Measurements from ENCODE around the gene GPR3.

DNA sequence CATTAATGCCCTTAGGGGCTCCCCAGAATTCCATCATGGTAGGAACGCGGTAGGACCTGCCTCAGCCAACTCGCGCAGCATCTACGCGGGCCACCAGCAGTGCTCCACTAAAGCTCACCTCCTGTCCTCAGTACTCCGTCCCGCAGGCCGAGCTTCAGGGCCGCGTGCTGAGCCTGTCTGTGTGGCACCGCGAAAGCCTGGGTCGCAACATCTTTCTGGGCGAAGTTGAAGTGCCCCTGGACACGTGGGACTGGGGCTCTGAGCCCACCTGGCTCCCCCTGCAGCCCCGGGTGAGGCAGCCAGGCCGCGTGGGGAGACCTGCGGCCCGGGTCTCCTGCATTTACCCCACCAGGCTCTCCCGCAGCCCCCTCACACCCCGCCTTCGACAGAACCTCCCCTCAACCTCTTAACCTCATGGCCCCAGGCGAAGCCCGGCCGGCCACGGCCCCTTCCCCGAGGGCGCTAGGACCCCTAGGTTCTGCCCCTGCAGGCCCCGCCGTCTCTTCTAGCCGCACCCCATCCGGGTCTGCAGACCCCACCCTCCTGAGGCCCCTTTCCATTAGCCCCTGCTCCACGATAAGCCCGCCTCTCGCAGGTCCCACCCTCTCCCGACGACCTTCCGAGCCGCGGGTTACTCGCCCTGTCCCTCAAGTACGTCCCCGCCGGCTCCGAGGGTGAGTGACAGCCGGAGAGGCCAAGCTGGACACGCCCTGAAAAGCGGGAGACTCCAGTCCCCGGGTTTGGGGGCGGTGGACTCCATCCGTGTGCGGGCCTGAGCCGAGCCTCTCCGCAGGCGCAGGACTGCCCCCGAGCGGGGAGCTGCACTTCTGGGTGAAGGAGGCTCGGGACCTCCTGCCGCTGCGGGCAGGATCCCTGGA is 41.5 kb upstream of the GPR3 start:
- no peak for TF ChIP-seq SOX13 (IDR thresholded peaks at IDR 0.05)
- TF ChIP-seq SOX13 (CRISPR knock-in tag; conservative IDR thresholded peaks at IDR 0.05 in 1 of 2, IDR thresholded peaks at IDR 0.05 in 1 of 2) = peak in 1 of 2 experiments; percentile 5; a peak in 1 of 4 replicates
- 0 out of 2 replicates have a peak, but pooled peaks have one; percentile 12 for TF ChIP-seq POLR2AphosphoS5 (IDR thresholded peaks at IDR 0.05; ENCODE audit: low read depth, low read length)
- no peak for TF ChIP-seq ZNF441 (CRISPR knock-in tag; IDR thresholded peaks at IDR 0.05; ENCODE audit: borderline replicate concordance)
- no peak for TF ChIP-seq MZF1 (CRISPR knock-in tag; IDR thresholded peaks at IDR 0.05; ENCODE audit: borderline replicate concordance)
- TF ChIP-seq ZFP1 (CRISPR knock-in tag; IDR thresholded peaks at IDR 0.05) = no peak
